ENCODE results near the gene FAM117A.

DNA sequence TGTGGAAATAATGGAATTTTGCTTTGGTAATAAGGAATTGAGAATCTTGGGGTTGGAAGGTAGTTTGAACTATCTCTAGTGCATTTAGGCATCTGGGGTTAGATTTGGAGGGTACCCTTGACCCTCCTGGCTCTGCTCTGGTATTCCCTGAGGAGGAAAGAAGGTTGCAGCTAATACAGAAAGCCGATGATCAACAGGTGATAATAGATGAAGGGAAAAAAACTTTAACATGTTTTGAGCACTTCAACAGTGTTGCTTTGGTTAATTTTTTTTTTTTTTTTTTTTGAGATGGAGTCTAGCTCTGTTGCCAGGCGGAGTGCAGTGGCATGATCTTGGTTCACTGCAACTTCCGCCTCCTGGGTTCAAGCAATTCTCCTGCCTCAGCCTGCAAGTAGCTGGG is 29.4 kb upstream of the FAM117A start:
- TF ChIP-seq ESRRA (CRISPR knock-in tag; IDR thresholded peaks at IDR 0.05; ENCODE audit: borderline replicate concordance): no peak
- no peak for TF ChIP-seq TEAD4 (CRISPR knock-in tag; IDR thresholded peaks at IDR 0.05)
- TF ChIP-seq, protein P1, sequence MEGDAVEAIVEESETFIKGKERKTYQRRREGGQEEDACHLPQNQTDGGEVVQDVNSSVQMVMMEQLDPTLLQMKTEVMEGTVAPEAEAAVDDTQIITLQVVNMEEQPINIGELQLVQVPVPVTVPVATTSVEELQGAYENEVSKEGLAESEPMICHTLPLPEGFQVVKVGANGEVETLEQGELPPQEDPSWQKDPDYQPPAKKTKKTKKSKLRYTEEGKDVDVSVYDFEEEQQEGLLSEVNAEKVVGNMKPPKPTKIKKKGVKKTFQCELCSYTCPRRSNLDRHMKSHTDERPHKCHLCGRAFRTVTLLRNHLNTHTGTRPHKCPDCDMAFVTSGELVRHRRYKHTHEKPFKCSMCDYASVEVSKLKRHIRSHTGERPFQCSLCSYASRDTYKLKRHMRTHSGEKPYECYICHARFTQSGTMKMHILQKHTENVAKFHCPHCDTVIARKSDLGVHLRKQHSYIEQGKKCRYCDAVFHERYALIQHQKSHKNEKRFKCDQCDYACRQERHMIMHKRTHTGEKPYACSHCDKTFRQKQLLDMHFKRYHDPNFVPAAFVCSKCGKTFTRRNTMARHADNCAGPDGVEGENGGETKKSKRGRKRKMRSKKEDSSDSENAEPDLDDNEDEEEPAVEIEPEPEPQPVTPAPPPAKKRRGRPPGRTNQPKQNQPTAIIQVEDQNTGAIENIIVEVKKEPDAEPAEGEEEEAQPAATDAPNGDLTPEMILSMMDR (IDR thresholded peaks at IDR 0.05): no peak
- no peak for TF ChIP-seq SP1 (CRISPR knock-in tag; conservative IDR thresholded peaks at IDR 0.05)
- TF ChIP-seq NFE2L1 (CRISPR knock-in tag; IDR thresholded peaks at IDR 0.05): no peak
- TF ChIP-seq NR3C1 (CRISPR knock-in tag; conservative IDR thresholded peaks at IDR 0.05; ENCODE audit: low read depth): no peak
- no peak for TF ChIP-seq CREM (CRISPR knock-in tag; IDR thresholded peaks at IDR 0.05)
- no peak for TF ChIP-seq AFF4 (CRISPR knock-in tag; IDR thresholded peaks at IDR 0.05; ENCODE audit: borderline replicate concordance)
- no peak for TF ChIP-seq FOXK1 (CRISPR knock-in tag; IDR thresholded peaks at IDR 0.05)
- TF ChIP-seq, protein P2, sequence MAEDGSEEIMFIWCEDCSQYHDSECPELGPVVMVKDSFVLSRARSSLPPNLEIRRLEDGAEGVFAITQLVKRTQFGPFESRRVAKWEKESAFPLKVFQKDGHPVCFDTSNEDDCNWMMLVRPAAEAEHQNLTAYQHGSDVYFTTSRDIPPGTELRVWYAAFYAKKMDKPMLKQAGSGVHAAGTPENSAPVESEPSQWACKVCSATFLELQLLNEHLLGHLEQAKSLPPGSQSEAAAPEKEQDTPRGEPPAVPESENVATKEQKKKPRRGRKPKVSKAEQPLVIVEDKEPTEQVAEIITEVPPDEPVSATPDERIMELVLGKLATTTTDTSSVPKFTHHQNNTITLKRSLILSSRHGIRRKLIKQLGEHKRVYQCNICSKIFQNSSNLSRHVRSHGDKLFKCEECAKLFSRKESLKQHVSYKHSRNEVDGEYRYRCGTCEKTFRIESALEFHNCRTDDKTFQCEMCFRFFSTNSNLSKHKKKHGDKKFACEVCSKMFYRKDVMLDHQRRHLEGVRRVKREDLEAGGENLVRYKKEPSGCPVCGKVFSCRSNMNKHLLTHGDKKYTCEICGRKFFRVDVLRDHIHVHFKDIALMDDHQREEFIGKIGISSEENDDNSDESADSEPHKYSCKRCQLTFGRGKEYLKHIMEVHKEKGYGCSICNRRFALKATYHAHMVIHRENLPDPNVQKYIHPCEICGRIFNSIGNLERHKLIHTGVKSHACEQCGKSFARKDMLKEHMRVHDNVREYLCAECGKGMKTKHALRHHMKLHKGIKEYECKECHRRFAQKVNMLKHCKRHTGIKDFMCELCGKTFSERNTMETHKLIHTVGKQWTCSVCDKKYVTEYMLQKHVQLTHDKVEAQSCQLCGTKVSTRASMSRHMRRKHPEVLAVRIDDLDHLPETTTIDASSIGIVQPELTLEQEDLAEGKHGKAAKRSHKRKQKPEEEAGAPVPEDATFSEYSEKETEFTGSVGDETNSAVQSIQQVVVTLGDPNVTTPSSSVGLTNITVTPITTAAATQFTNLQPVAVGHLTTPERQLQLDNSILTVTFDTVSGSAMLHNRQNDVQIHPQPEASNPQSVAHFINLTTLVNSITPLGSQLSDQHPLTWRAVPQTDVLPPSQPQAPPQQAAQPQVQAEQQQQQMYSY (CRISPR knock-in tag; IDR thresholded peaks at IDR 0.05): no peak
- TF ChIP-seq IRF2 (CRISPR knock-in tag; IDR thresholded peaks at IDR 0.05; ENCODE audit: borderline replicate concordance, low read depth): no peak
- TF ChIP-seq ELF4 (CRISPR knock-in tag; IDR thresholded peaks at IDR 0.05; ENCODE audit: low read depth): no peak
- TF ChIP-seq CBFB (CRISPR knock-in tag; IDR thresholded peaks at IDR 0.05; ENCODE audit: low read depth): no peak
- no peak for TF ChIP-seq SMAD4 (CRISPR knock-in tag; IDR thresholded peaks at IDR 0.05)
